A673 (cell line): Measurements from ENCODE around the gene PHF3.

Experiments
- CTCF ChIP-seq: fragments of 300-800, 200-600 bp; sonication (generic); conservative IDR thresholded peaks from 2 replicates; pipeline ENCODE4 v1.5.1; 2017; ENCODE audit warnings: low read depth, mild to moderate bottlenecking, antibody characterized with exemption, low read length, moderate library complexity, mixed read lengths
- EZH2 ChIP-seq: fragments of 200-600 bp; sonication (generic); IDR thresholded peaks from 2 replicates; pipeline ENCODE4 v1.6.1; 2017; ENCODE audit warnings: borderline replicate concordance, low read depth, mild to moderate bottlenecking, mixed read lengths, antibody characterized with exemption, low read length; ENCODE audit not compliant: poor library complexity, severe bottlenecking

- TF ChIP-seq CTCF (no peak), EZH2 (no peak)
Observed at GRCh38 chr6:63661769-63662168, 26.2 kb downstream of the PHF3 start.
